Activated CD4-positive, CD25-positive, alpha-beta regulatory T cell (primary cell): ENCODE results near the gene MPHOSPH6.
"Not testable (repeated sequence)": the region's sequence is repeated elsewhere in the genome, so short reads cannot be mapped to it uniquely, and the experiment has no call there.

Source experiments
- DNase-seq, 4 experiments: peaks; one replicate each; lab custom pipeline; 2025; lab: John Stamatoyannopoulos, UW

The MPHOSPH6 gene

DNA sequence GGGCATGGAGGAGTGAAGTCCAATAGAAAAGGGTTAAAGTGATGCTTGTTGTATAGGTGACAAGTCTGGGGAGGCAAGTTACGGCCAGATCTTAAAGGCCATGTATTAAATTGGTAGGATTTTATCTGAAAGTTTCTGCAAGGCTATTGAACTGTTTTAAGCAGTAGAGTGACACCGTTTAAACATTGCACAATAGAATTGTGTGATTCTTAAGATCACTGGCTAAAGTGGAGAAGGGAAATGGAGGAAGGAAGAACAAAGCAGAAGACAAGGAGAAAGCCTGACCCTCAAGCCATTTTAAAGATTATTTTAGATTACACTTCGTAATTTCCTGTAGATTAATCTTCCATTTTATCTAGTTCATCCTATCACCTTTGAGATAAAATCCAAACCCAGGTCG lies 5.6 kb upstream of the MPHOSPH6 start:
- DNase-seq = no peak

DNA sequence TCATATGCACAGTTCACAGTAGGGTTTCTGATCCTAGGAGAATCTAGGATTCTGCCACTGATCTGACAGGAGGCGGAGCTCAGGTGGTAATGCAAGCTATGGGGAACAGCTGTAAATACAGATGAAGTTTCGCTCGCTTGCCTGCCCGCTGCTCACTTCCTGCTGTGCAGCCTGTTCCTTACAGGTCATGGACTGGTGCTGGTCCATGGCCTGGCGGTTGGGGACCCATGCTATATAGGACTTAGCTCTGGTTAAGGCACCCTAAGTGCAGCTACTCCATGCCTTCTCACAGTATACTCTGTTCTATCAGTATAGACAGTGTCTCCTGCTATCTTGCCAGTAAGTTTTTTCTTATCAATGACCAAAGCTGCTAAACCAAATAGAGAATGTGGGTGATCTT lies 2.4 kb downstream of the MPHOSPH6 start:
- DNase-seq = no peak

DNA sequence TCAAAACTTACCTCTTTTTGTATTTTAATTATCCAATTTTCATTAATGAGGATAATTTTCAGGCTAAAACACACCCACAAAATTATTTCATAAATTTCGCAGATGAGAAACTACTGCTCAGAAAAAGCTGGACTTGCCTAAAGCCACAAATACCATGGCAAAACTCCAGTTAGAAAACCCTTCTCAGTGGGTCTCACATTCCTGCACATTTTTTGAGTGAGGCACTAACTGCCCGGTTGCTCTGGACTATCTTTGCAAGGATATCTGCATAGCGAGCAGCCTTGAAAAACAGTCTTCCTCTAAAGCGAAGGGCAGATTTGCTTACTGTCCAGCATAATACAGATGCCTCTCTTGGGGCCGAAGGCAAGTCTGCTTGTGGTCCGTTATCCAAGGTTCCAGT lies 9.8 kb downstream of the MPHOSPH6 start:
- DNase-seq = no peak

DNA sequence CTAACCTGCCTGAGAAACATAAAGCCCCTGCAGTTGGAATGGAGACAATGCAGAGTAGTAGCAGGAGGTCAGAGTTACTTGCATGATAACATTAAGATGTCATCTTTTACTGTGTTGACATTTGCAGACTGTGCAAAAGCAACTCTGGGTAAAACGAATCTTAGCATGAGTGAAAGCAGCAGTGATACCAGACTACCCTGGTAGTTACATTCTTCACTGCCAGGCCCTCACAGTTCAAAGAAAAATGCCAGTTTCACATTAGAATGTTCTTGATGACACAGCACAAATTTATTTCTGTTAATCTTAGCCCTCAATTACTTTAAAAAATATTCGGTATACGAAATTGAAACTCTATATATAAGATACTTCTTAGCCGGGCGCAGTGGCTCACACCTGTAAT lies 12.2 kb downstream of the MPHOSPH6 start:
- no peak for DNase-seq

DNA sequence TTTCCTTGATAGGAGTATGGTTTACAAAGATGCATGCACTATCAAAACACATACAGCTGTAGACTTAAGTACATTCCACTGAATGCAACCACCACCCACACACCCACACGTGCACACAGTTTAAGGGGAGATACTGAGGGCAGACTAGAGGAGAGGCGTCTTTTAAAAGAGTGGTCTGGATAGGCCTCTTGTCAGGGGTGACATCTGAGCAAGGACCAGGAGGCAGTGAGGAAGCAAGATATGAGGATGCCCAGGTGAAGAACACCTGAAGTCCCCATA lies 12.6 kb downstream of the MPHOSPH6 start:
- DNase-seq = no peak

DNA sequence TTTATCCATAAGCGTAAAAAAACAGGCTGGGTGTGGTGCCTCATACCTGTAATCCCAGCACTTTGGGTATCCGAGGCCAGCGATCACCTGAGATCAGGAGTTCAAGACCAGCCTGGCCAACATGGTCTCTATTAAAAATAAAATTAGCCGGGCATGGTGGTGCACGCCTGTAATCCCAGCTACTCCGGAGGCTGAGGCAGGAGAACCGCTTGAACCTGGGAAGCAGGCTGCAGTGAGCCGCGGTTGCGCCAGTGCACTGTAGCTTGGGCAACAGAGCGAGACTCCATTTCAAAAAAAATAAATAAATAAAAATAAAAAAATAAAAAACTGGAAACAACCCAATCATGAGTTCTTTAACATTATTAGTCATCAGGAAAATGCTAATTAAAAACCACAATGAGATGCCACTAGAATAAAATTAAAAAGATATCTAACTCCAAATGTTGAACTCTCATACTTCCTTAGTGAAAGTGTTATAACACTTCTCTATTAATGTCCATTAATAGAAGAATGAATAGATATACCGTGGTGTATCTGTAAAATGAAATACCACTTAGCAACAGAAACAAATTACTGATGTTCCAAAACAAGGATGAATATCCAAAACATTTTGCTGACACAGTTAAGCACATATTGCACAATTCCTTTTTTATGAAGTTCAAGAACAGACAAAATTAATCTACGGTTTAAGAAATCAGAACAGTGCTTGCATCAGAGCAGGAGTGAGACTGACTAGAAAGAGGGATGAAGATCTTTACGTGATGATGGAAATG lies 13.1 kb downstream of the MPHOSPH6 start:
- DNase-seq = no peak

DNA sequence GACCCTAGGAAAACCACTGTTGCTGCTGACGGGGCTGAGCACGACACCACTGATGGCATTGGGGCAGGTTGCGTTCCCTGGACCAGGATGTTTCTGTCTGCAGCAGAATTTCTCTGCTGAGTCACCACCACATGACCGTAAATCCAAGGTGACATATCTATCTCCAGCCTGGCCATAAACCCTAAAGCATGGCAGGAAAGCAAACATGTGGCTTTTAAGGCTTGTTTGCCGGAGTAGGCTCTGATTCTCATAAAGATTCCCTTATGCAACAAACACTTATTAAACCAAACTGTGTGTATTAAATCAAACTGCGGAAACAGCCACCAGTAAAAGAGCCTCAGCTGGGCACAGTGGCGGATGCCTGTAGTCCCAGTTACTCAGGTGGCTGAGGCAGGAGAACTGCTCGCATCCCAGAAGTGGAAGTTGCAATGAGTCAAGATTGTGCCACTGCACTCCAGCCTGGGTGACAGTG lies 17.3 kb downstream of the MPHOSPH6 start:
- DNase-seq = no peak

DNA sequence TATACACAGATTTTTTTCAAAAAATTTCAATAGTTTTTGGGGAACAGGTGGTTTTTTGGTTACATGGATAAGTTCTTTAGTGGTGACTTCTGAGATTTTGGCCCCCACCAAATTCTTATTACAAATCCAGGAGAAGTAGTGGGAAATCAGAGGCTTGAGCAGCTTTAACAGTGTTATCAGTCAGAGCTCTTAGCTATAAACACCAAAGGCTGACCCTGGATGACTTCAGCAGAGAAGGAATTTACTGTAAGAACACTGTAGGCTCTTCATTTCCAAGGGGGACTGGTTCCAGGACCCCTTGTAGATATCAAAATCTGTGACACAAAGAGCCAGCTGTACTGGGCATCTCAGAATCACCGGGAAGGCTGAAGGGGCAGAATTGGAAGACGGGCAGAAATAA lies 17.8 kb downstream of the MPHOSPH6 start:
- DNase-seq = no peak

DNA sequence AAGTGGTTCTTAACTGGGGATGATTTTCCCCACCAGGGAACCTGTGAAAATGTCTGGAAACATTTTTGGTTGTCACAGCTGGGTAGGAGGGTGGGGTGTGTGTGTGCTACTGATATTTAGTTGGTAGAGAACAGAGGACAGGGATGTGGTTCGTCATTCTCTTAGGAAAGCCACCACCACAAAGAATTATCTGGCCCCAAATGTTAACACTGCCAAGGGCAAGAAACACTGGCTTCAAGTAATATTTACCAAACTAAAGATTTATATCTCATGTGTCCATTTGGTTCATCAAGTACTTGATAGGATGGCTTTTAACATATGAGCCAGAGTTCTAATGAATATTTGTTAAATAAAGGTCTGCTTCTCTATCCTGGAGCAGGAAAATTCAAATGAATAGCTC lies 19.5 kb downstream of the MPHOSPH6 start:
- no peak for DNase-seq

DNA sequence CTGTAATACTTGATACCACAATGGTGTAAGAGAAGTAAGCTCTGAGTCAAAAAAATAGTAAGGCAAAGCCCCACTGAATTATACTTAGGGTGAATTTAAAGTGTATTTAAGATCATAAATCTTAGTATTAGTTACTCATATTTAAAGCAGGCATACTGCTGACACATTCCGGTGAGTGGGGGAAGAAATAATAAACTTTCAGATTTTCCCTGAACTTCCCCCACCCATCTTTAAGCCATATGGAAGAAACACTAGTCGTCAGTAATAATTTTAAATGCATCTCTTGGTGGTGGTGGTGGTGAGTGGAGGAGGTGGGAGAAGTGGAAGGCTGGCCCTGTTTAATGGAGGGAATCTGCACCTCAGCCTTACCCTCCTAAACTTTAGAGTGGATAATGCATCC lies 20.5 kb downstream of the MPHOSPH6 start:
- DNase-seq = no peak

DNA sequence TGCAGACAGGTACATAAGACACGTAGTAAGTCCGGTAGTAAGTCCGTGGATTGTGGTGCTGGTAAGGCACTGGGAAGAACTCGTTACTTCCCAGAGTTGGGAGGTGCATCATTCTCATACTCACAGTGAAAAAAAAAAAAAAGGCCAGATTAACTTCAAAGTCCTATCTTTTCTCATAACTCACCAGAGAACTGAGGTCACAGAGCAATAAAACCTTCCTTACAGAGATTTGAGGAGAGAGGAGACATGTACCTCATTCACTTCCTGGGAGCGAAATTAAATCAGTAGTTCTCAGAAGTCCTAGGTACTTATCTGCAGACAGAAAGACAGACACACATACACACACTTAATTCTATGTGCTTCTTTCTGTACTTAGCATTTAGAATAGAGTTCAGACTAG lies 22.5 kb downstream of the MPHOSPH6 start:
- DNase-seq = no peak

DNA sequence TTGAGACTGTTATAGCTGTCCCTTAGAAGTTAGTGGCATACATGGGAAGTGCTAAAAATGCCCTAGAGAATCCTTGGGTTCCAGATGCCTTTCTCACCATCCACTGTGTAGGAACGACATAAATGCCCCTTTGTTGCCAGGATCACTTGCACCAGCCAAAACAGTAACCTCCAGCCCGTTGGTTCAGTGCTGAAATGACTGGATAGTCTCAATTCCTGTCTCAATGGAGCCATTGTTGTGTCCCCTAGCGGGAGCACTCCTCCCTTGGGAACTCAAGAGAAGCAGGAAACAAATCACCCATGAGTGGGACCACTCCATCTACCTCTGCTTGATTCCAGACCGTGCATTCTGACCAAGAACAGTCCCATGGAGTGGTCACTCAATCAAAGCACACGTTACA lies 23.1 kb downstream of the MPHOSPH6 start:
- DNase-seq = no peak

DNA sequence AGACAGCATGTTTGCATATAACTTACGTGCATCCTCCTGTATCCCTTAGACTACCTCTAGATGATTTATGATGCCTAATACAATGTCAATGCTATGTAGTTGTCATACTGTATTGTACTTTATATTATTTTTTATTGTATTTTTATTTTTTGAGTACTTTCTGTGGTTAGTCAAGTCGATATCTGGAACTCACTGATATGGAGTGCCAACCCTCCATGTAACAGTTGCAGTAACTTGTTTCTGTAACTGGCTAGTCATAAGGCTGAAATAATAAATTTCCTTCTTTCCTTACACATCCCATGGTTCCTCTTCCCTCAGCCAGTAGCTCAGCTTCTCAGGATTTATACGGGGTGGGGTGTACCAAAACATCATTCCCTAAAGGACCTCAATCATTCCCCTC lies 23.5 kb downstream of the MPHOSPH6 start:
- DNase-seq = no peak

DNA sequence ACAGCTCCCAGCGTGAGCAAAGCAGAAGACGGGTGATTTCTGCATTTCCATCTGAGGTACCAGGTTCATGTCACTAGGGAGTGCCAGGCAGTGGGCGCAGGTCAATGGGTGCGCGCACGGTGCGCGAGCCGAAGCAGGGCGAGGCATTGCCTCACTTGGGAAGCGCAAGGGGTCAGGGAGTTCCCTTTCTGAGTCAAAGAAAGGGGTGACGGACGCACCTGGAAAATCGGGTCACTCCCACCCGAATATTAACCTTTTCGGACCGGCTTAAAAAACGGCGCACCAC lies 30.8 kb downstream of the MPHOSPH6 start:
- not testable (repeated sequence) for DNase-seq

DNA sequence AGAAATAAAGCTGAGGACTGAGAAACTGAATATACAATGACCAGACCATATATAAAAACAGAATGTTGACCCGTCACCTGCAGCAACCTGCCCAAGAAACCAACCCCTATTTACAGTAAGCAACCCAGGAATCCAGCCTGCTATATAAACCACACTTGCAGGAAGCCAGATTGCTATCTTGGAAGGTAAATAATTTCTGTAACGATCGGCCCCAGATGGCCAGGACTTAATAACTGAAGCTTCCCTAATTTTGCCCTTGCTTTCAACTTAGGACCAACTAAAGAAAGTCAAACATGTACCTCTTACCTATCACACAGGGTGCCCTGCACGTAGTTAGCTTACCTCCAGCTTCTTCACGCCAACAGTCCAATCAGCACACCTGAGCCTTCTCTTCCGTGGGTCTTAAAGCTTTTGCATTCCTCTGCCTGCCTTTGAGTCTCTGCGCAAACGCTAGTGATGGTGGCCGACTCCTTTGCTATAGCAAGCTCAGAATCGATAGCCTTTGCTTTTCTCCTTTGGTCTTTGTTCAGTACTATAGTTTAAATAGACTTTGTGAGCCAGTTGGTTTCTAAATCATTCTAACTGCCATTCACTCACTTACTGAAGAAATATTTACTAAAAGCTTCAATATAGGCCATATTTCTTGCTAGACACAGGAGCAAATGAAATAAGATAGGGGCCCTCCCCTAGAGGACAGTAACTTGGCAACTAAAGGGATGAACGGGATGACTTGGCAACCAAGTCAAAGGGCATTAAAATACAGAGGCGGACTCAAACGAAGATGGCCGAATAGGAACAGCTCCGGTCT lies 31.3 kb downstream of the MPHOSPH6 start:
- no peak for DNase-seq

DNA sequence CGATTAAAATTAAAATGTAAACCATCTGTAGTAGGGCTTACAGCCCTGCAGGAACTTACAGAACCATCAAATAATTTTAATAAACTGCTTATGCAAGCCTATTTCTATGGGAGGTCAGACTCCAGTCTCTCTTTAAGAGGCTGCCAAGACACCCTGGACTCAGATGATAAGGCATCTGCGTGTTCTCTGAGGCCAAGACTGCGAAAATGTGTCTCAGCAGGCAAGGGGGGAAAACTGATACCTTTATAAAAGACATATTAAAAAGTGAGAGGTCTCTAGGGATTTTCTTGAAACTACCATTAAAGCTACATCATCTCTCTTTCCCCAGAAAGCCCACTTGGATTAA lies 32.2 kb downstream of the MPHOSPH6 start:
- no peak for DNase-seq

DNA sequence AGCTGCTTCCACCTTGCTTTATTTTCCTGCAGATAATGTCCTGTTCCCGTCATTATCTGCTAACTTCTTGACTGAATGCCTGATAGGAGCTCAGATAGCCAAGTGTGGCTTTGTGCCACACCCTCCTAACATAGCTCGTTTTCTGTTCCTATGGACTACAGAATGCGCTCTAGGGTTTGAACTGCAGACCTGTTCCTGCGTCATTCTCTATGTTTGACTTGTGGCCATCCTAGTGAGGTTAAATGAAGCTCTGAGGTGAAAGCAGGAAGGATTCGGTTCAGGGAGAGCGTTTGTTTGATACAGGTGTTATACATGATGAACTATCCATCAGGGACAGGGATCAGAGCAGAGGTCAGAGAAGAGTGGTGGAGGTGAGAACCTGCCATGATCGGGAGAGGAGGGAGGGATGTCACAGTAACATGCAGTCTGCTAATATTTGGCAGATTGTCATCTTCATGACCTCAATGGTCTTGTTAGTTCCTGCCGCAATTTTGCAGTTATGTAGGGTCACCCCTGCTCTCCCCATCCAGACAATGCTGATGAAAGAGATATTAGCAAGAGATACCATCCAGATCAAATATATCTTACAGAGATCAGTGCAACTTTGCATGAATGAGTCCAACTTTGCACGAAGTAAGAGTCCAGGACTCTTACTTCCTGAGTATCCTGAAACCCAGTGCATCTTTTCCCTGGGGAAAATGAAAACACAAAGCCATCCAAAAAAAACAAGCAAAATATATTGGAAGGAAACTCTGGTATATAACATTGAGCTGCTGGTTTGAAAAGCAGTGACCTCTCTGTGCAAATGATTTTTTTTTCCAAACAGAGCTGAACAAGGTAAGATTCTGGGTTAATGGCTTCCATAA lies 32.8 kb downstream of the MPHOSPH6 start:
- DNase-seq = no peak

DNA sequence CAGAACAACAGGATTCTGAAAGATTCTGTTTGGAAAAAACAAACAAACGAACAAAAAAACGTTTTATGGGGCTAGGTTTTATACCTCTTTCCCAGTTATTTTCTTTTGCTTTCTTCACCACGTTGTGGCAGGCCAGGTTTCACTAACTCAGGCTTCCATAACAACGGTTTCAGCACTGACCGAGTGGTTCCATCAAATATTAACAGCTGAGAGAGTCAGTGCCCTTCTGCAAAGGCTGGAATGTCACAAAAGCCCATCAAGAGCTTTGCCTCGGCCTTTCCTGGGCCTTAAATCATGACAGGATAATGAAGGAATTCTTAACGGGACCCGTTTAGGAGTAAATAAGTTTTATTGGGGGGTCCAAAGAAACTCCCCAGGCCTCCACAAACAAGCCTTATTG lies 34.2 kb downstream of the MPHOSPH6 start:
- no peak for DNase-seq

DNA sequence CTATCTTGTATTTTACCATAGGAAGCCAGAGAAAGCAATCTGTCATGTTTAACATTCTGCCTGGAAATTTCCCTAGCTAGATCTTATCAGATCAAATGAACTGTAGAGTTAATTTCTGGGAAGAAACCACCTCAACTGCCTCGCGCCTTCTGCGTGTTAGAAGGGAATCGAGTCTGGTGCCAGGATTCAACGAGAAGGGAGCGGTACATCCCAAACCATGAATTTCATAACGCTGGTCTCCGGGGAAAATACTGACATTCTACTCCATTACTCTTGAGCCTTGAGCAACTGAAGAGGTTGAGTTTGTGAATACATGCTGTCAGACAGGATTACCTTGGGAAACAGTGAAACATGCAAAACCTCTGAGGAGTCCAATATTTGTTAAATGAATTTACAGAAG lies 35.2 kb downstream of the MPHOSPH6 start:
- no peak for DNase-seq

DNA sequence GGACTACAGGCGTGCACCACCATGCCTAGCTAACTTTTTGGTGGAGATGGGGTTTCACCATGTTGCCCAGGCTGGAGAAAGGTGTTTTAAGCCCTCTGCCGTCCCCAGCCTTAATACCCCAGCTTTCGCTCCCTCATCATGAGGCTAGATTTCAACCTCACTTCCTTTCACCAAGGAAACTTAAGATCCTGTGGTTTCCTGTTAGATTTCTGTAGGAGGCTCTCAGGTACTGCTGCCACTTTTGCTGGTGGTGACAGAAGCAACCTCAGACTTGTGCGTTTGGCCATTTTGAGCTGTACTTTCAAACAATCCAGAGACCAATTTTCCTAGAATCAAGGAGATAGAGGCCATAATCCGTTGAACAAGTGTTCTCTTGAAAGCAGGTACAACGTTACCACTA lies 36.2 kb downstream of the MPHOSPH6 start:
- DNase-seq = no peak

DNA sequence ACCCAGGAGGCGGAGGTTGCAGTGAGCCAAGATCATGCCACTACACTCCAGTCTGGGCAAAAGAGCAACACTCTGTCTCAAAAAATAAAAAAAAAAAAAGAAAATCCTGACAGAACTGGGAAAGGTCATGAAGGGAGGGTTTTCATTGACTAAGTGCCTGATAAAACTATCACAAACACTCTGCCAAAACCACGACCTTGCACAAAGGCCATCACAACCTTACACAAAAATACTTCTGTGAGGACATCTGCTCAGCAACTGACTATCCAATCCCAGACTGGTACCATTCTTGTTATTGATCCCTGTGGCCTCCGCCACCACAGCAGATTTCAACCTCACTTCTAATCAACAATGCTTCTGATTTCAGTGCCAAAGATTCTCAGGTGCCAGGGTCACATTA lies 40.1 kb downstream of the MPHOSPH6 start:
- DNase-seq = no peak

DNA sequence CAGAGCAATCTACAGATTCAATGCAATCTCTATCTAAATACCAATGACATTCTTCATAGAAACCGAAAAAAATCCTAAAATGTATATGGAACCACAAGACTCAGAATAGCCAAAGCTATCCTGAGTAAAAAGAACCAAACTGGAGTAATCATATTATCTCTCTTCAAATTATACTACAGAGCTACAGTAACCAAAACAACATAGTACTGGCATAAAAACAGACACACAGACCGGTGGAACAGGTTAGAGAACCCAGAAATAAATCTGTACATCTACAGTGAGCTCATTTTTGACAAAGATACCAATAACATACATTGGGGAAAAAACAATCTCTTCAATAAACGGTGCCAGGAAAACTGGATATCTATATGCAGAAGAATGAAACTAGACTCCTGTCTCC lies 45.4 kb downstream of the MPHOSPH6 start:
- no peak for DNase-seq

DNA sequence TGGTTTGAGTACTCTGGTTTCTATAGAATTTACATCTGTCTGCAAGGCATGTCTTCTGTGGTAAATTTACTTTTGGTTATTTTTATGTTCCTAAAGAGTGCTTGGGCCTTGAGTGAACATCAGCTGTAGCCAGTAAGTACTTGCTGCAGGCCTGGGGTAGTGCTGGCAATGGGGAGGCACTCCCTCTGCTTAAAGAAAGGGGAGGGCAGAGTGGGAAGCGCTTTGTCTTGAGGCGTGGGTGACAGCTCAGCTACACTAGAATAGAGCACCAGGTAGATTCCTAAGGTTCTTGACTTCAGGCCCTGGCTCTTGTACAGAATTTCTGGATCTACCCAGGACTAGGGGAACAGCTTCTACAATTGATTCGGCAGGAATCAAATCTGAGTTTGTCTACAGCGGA lies 50.6 kb downstream of the MPHOSPH6 start:
- DNase-seq = no peak
